Keratinocyte (primary cell): ENCODE measurements around the gene REPIN1. TPM values are rescaled to one million over a fixed set of nuclear protein-coding genes. Genes with fewer than 3 reads are reported as not detected.

Experiments
- DNase-seq: peaks from one replicate; pipeline ENCODE4 v3.0.0-alpha.2; 2011; ENCODE audit warnings: low read depth, missing footprints, low spot score
- FAIRE-seq: peaks from 2 replicates; lab custom pipeline; 2011; peaks lifted over from hg19 to GRCh38; lab: Jason Lieb, UNC
- H2AFZ ChIP-seq: 2 replicates; pipeline ENCODE4 v1.6.0; 2012; ENCODE audit warnings: low read length, control low read depth, inconsistent platforms; ENCODE audit not compliant: control insufficient read depth
- H3K27ac ChIP-seq: 2 replicates; pipeline ENCODE4 v1.5.1; 2011; ENCODE audit warnings: low read length; ENCODE audit not compliant: control insufficient read depth, insufficient read depth
- H3K27me3 ChIP-seq: 3 replicates; pipeline ENCODE4 v1.6.0; 2011; ENCODE audit warnings: low read length; ENCODE audit not compliant: control insufficient read depth, insufficient read depth; ENCODE audit errors: extremely low read depth
- H3K36me3 ChIP-seq, 2 experiments: 2 replicates in 1 of 2; 3 replicates in 1 of 2; pipeline ENCODE4 v1.5.1; 2011; ENCODE audit warnings: low read length in 2 of 2, mild to moderate bottlenecking in 1 of 2; ENCODE audit not compliant: control insufficient read depth in 2 of 2, insufficient read depth in 2 of 2; ENCODE audit errors: extremely low read depth in 1 of 2
- H3K4me1 ChIP-seq: 3 replicates; pipeline ENCODE4 v1.5.1; 2011; ENCODE audit warnings: low read length; ENCODE audit not compliant: control insufficient read depth, insufficient read depth; ENCODE audit errors: extremely low read depth
- H3K4me2 ChIP-seq: 3 replicates; pipeline ENCODE4 v1.6.0; 2011; ENCODE audit warnings: low read depth, low read length; ENCODE audit not compliant: control insufficient read depth, insufficient read depth; ENCODE audit errors: extremely low read depth
- H3K4me3 ChIP-seq, 3 experiments: fragments of 200-600 bp in 1 of 3; sonication (generic) in 1 of 3; 2 replicates in 2 of 3; 3 replicates in 1 of 3; pipeline ENCODE4 v1.5.1; 2011 to 2016; ENCODE audit warnings: low read length in 3 of 3, mild to moderate bottlenecking in 3 of 3, control low read depth in 2 of 3, inconsistent platforms in 1 of 3, low read depth in 1 of 3, mixed read lengths in 1 of 3, mixed run types in 1 of 3, moderate library complexity in 1 of 3; ENCODE audit not compliant: control insufficient read depth in 2 of 3, insufficient read depth in 2 of 3; ENCODE audit errors: extremely low read depth in 1 of 3
- H3K79me2 ChIP-seq: 2 replicates; pipeline ENCODE4 v1.6.0; 2012; ENCODE audit warnings: low read length; ENCODE audit not compliant: control insufficient read depth, insufficient read depth
- H3K9ac ChIP-seq: 3 replicates; pipeline ENCODE4 v1.6.0; 2011; ENCODE audit warnings: low read length; ENCODE audit not compliant: control insufficient read depth, insufficient read depth; ENCODE audit errors: extremely low read depth
- H3K9me1 ChIP-seq: 3 replicates; pipeline ENCODE4 v1.6.0; 2011; ENCODE audit warnings: low read length; ENCODE audit not compliant: control insufficient read depth, insufficient read depth; ENCODE audit errors: extremely low read depth
- H3K9me3 ChIP-seq: 2 replicates; pipeline ENCODE4 v1.5.1; 2012; ENCODE audit warnings: low read depth, low read length; ENCODE audit not compliant: control insufficient read depth
- H4K20me1 ChIP-seq: 3 replicates; pipeline ENCODE4 v1.6.0; 2011; ENCODE audit warnings: low read length; ENCODE audit not compliant: control insufficient read depth, insufficient read depth; ENCODE audit errors: extremely low read depth
- CTCF ChIP-seq, 3 experiments: IDR thresholded peaks in 1 of 3; conservative IDR thresholded peaks in 1 of 3; optimal IDR thresholded peaks in 1 of 3; 2 replicates in 2 of 3; 3 replicates in 1 of 3; pipeline versions ENCODE3 to v1.5.1; 2011; ENCODE audit warnings: low read length in 3 of 3, mild to moderate bottlenecking in 3 of 3, moderate library complexity in 2 of 3, control low read depth in 1 of 3, inconsistent platforms in 1 of 3; ENCODE audit not compliant: insufficient read depth in 2 of 3; ENCODE audit errors: extremely low read depth in 1 of 3
- EZH2 ChIP-seq: IDR thresholded peaks from one replicate; pipeline ENCODE4 v1.6.1; 2012; ENCODE audit warnings: inconsistent platforms, mild to moderate bottlenecking, low read length, moderate library complexity
- dilution Hi-C: fragments of 300-500 bp; cut with MboI; formaldehyde crosslinking; loops from one replicate; pipeline ENCODE4 v1.7.0; 2020; ENCODE audit warnings: low sequenced_read_pairs; ENCODE audit not compliant: extremely low pct_ligation_motif_present
- polyA plus RNA-seq, 5 experiments: library from polyadenylated mRNA; depleted of rRNA in 3 of 5; stranded (reverse) in 3 of 5; stranded (forward) in 1 of 5; unstranded in 1 of 5; fragments of >200 nt; gene quantifications; 1 replicate in 1 of 5; 2 replicates in 3 of 5; 3 replicates in 1 of 5; pipeline versions ENCODE4 v1.2.1 to v1.2.3, GENCODE V29; 2011 to 2012; ENCODE audit warnings: missing spikeins in 2 of 5, low read depth in 1 of 5, low replicate concordance in 1 of 5

The REPIN1 gene
- polyA plus RNA-seq, 1 donor (not counting 4 experiments of a cell fraction or from before 2014, with no cell fraction given) = 9.3 TPM

GRCh38 chr7:150345012-150345411, 23.6 kb upstream of the REPIN1 start:
- no peak for TF ChIP-seq CTCF (optimal IDR thresholded peaks at IDR 0.05 in 1 of 3, IDR thresholded peaks at IDR 0.05 in 1 of 3, conservative IDR thresholded peaks at IDR 0.05 in 1 of 3; ENCODE audit: extremely low read depth in 1 of 3, insufficient read depth in 2 of 3, low read length in 3 of 3)
- no peak for TF ChIP-seq EZH2
- Histone ChIP-seq H3K9me3 (no peaks in the 10 kb centered on the region), H2AFZ (no peak overlapping the region), H3K36me3 (no peaks in the 10 kb centered on the region), H3K9ac (no peak overlapping the region), H3K27ac (no peak overlapping the region), H3K9me1 (no peaks in the 10 kb centered on the region), H3K4me1 (no peaks in the 10 kb centered on the region), H3K27me3 (peaks cover 42% of the 10 kb centered on the region), H3K79me2 (no peaks in the 10 kb centered on the region), H3K4me2 (no peak overlapping the region), H4K20me1 (no peaks in the 10 kb centered on the region), H3K4me3 (no peak overlapping the region)
- no peak for DNase-seq
- dilution Hi-C loops = no loop called here
- FAIRE-seq = no peak

GRCh38 chr7:150346922-150347321, 21.7 kb upstream of the REPIN1 start:
- Histone ChIP-seq H3K36me3 (no peaks in the 10 kb centered on the region), H3K9me1 (no peaks in the 10 kb centered on the region), H3K27ac (no peak overlapping the region), H3K9me3 (no peaks in the 10 kb centered on the region), H4K20me1 (no peaks in the 10 kb centered on the region), H3K79me2 (no peaks in the 10 kb centered on the region), H3K27me3 (peaks cover 24% of the 10 kb centered on the region), H3K4me1 (no peaks in the 10 kb centered on the region), H3K4me2 (no peak overlapping the region), H3K4me3 (no peak overlapping the region), H2AFZ (no peak overlapping the region), H3K9ac (no peak overlapping the region)
- DNase-seq = no peak
- no peak for TF ChIP-seq EZH2
- no peak for TF ChIP-seq CTCF (optimal IDR thresholded peaks at IDR 0.05 in 1 of 3, IDR thresholded peaks at IDR 0.05 in 1 of 3, conservative IDR thresholded peaks at IDR 0.05 in 1 of 3; ENCODE audit: extremely low read depth in 1 of 3, insufficient read depth in 2 of 3, low read length in 3 of 3)
- dilution Hi-C loops = no loop called here
- FAIRE-seq = no peak
